Neural crest cell (in vitro differentiated cells): Measurements from ENCODE around the gene AVPR2. TPM values are rescaled to one million over a fixed set of nuclear protein-coding genes. Genes with fewer than 3 reads are reported as not detected.
A peak's percentile ranks its signal among the peaks of the same experiment; 100 is the strongest.

Experiments used
- DNase-seq: peaks from one replicate; pipeline ENCODE4 v3.0.0; 2021; ENCODE audit warnings: low read depth, mixed read lengths, low spot score
- H3K27ac Mint-ChIP-seq: one replicate; pipeline ENCODE4 v1.8.0; 2021; ENCODE audit warnings: mild to moderate bottlenecking, mixed read lengths; ENCODE audit not compliant: unreplicated experiment
- H3K27me3 Mint-ChIP-seq: 2 replicates; pipeline ENCODE4 v1.8.0; 2021; ENCODE audit warnings: low read depth, mild to moderate bottlenecking, mixed read lengths
- H3K36me3 Mint-ChIP-seq: 2 replicates; pipeline ENCODE4 v1.8.0; 2021; ENCODE audit warnings: low read depth, mild to moderate bottlenecking, mixed read lengths
- H3K4me1 Mint-ChIP-seq: 2 replicates; pipeline ENCODE4 v1.8.0; 2021; ENCODE audit warnings: mixed read lengths
- H3K4me3 Mint-ChIP-seq: one replicate; pipeline ENCODE4 v1.8.0; 2021; ENCODE audit warnings: mild to moderate bottlenecking, mixed read lengths
- H3K9me3 Mint-ChIP-seq: 2 replicates; pipeline ENCODE4 v1.8.0; 2021; ENCODE audit warnings: mixed read lengths
- CTCF ChIP-seq: fragments of 200-600 bp; sonication (generic); conservative IDR thresholded peaks from 2 replicates; pipeline ENCODE4 v1.5.0; 2021; ENCODE audit warnings: antibody characterized with exemption, mild to moderate bottlenecking
- total RNA-seq: library from RNA; stranded (reverse); gene quantifications from 2 replicates; pipeline ENCODE4 v1.2.1, GENCODE V29; 2021

The AVPR2 gene
- total RNA-seq, 1 donor from 2014 or later: not detected

GRCh38 chrX:153873282-153874084 lies 31.0 kb upstream of the AVPR2 start:
- Mint-ChIP-seq H3K27me3 (peaks cover 7% of the 10 kb centered on the region), H3K27ac (no peak overlapping the region), H3K4me3 (peak overlapping the region; percentile 74), H3K36me3 (peaks cover 9% of the 10 kb centered on the region), H3K4me1 (peaks cover 41% of the 10 kb centered on the region), H3K9me3 (peaks cover 5% of the 10 kb centered on the region)
- no peak for TF ChIP-seq CTCF
- no peak for DNase-seq

DNA sequence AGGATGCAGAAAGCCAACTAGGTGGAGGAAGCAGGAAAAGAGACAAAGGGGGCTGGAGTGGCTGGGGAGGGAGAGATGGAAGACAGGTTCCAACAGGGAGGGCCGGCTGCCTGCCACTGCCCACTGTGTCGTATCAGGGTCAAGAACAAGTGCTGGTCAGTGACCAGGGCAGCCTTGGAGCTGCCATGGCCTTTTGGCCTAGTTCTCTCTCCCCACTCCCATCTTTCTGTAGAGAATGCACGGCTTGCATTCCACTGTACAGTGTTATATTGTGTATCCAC lies 30.4 kb upstream of the AVPR2 start:
- peak overlapping the region; percentile 41 for H3K4me3 Mint-ChIP-seq
- peaks cover 9% of the 10 kb centered on the region for H3K36me3 Mint-ChIP-seq
- no peak for DNase-seq
- H3K27ac Mint-ChIP-seq: no peak overlapping the region
- H3K9me3 Mint-ChIP-seq: peaks cover 5% of the 10 kb centered on the region
- H3K27me3 Mint-ChIP-seq: peaks cover 7% of the 10 kb centered on the region
- no peak for TF ChIP-seq CTCF
- H3K4me1 Mint-ChIP-seq: peaks cover 46% of the 10 kb centered on the region

DNA sequence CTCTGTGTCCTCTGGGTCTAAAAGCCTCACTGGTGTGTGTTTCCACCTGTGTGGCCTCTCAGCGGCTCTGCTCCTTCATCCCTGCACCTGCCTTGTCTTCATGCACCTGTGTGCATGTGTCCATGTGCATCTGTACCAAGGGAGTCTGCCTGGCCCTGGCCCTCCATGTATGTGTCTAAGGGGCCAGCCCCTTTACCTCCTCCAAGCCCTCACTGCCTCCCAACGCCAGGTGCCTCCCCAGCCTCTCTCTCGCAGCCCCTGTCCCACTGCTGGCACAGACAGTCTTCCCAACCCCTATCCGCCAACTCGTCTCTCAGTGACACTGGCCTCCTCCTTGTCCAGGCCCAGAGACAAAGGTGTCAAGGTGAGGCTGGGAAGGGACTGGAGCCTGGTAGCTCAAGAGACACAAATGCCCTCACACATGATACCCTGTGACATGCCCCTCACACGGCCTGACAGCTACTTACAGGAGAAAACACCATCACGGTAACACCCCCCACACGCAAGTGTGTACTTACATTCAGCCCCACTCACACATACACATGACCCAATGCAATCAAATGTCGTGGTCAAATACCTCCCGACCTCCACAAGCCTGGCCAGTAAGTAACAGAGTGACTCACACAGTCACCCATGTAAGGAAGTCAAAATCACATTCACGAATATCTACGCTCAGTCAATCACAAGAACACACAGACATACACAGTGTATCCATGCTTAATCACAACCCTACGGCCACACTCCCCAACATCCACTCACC lies 29.9 kb upstream of the AVPR2 start:
- no peak overlapping the region for H3K27ac Mint-ChIP-seq
- H3K9me3 Mint-ChIP-seq: peaks cover 5% of the 10 kb centered on the region
- H3K36me3 Mint-ChIP-seq: peaks cover 9% of the 10 kb centered on the region
- peaks cover 51% of the 10 kb centered on the region for H3K4me1 Mint-ChIP-seq
- peak overlapping the region; percentile 59 for H3K4me3 Mint-ChIP-seq
- H3K27me3 Mint-ChIP-seq: peaks cover 7% of the 10 kb centered on the region
- TF ChIP-seq CTCF: no peak
- DNase-seq: no peak

- peak; percentile 78 for DNase-seq
- peak overlapping the region; percentile 31 for H3K4me3 Mint-ChIP-seq
- H3K36me3 Mint-ChIP-seq: peaks cover 9% of the 10 kb centered on the region
- no peak for TF ChIP-seq CTCF
- H3K9me3 Mint-ChIP-seq: peaks cover 5% of the 10 kb centered on the region
- H3K27ac Mint-ChIP-seq: no peak overlapping the region
- H3K27me3 Mint-ChIP-seq: peaks cover 7% of the 10 kb centered on the region
- H3K4me1 Mint-ChIP-seq: peaks cover 59% of the 10 kb centered on the region
Observed at GRCh38 chrX:153875391-153876111, 28.9 kb upstream of the AVPR2 start.

- peak overlapping the region; percentile 82 for H3K27ac Mint-ChIP-seq
- H3K36me3 Mint-ChIP-seq: peaks cover 9% of the 10 kb centered on the region
- no peak for TF ChIP-seq CTCF
- H3K27me3 Mint-ChIP-seq: peaks cover 7% of the 10 kb centered on the region
- peaks cover 63% of the 10 kb centered on the region for H3K4me1 Mint-ChIP-seq
- peaks cover 5% of the 10 kb centered on the region for H3K9me3 Mint-ChIP-seq
- no peak for DNase-seq
- H3K4me3 Mint-ChIP-seq: peak overlapping the region; percentile 64
Observed at GRCh38 chrX:153876112-153876491, 28.4 kb upstream of the AVPR2 start.
